ENCODE results near the gene SUGP1. TPM values are rescaled to one million over a fixed set of nuclear protein-coding genes. Genes with fewer than 3 reads are reported as not detected.

SUGP1 gene
- total RNA-seq, 1 experiment from 2014 or later = 81.3 TPM

GRCh38 chr19:19236173-19236572 is 84.1 kb downstream of the SUGP1 start:
- Mint-ChIP-seq H3K4me1 (no peaks in the 10 kb centered on the region), H3K27ac (no peak overlapping the region), H3K4me3 (no peak overlapping the region), H3K27me3 (ENCODE audit: low read depth) (peaks cover 45% of the 10 kb centered on the region), H3K9me3 (peaks cover 26% of the 10 kb centered on the region), H3K36me3 (peaks cover 4% of the 10 kb centered on the region)
- POLR2A ChIA-PET = no interaction called here
- no peak for ATAC-seq
- no peak for TF ChIP-seq KAT7 (CRISPR knock-in tag; IDR thresholded peaks at IDR 0.05; ENCODE audit: borderline replicate concordance)
- no peak for TF ChIP-seq GABPB1 (CRISPR knock-in tag; IDR thresholded peaks at IDR 0.05)
- TF ChIP-seq NR2C2 (CRISPR knock-in tag; IDR thresholded peaks at IDR 0.05) = no peak
- no peak for TF ChIP-seq PRRX2 (CRISPR knock-in tag; IDR thresholded peaks at IDR 0.05)
- no peak for TF ChIP-seq ZBTB21 (CRISPR knock-in tag; IDR thresholded peaks at IDR 0.05; ENCODE audit: borderline replicate concordance)
- no peak for TF ChIP-seq ELF4 (CRISPR knock-in tag; IDR thresholded peaks at IDR 0.05; ENCODE audit: low read depth)
- no peak for TF ChIP-seq SMAD4 (CRISPR knock-in tag; IDR thresholded peaks at IDR 0.05)
- TF ChIP-seq NFATC4 (CRISPR knock-in tag; IDR thresholded peaks at IDR 0.05) = no peak
- TF ChIP-seq ARID4B (CRISPR knock-in tag; IDR thresholded peaks at IDR 0.05; ENCODE audit: borderline replicate concordance) = no peak
- no peak for TF ChIP-seq CREB1 (CRISPR knock-in tag; IDR thresholded peaks at IDR 0.05)
- TF ChIP-seq, protein P1, sequence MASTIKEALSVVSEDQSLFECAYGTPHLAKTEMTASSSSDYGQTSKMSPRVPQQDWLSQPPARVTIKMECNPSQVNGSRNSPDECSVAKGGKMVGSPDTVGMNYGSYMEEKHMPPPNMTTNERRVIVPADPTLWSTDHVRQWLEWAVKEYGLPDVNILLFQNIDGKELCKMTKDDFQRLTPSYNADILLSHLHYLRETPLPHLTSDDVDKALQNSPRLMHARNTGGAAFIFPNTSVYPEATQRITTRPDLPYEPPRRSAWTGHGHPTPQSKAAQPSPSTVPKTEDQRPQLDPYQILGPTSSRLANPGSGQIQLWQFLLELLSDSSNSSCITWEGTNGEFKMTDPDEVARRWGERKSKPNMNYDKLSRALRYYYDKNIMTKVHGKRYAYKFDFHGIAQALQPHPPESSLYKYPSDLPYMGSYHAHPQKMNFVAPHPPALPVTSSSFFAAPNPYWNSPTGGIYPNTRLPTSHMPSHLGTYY (CRISPR knock-in tag; IDR thresholded peaks at IDR 0.05) = no peak
- no peak for DNase-seq (ENCODE audit: low spot score)
- CTCF ChIA-PET = interaction anchor here (0.9 kb wide), 1 partner anchor 11 kb away, joined by 3 read pairs; no protein-coding TSS in a partner anchor

- CTCF ChIA-PET = interaction anchor here (1.1 to 1.6 kb wide), 3 partner anchors 10 to 130 kb away, joined by 3 to 10 read pairs (median 5); no protein-coding TSS in a partner anchor
- Mint-ChIP-seq H3K4me3 (no peak overlapping the region), H3K27me3 (ENCODE audit: low read depth) (peaks cover 42% of the 10 kb centered on the region), H3K36me3 (peaks cover 4% of the 10 kb centered on the region), H3K9me3 (peaks cover 26% of the 10 kb centered on the region), H3K27ac (no peak overlapping the region), H3K4me1 (no peaks in the 10 kb centered on the region)
- POLR2A ChIA-PET = no interaction called here
- DNase-seq (ENCODE audit: low spot score) (no peak), ATAC-seq (no peak)
- TF ChIP-seq HMGXB4 (CRISPR knock-in tag; IDR thresholded peaks at IDR 0.05) (no peak), SOX15 (CRISPR knock-in tag; IDR thresholded peaks at IDR 0.05) (no peak), ZNF396 (CRISPR knock-in tag; IDR thresholded peaks at IDR 0.05; ENCODE audit: borderline replicate concordance) (no peak), GABPB1 (CRISPR knock-in tag; IDR thresholded peaks at IDR 0.05) (no peak), NFATC4 (CRISPR knock-in tag; IDR thresholded peaks at IDR 0.05) (no peak), HMGA2 (CRISPR knock-in tag; IDR thresholded peaks at IDR 0.05) (no peak), AFF4 (CRISPR knock-in tag; IDR thresholded peaks at IDR 0.05; ENCODE audit: borderline replicate concordance) (no peak)
Observed at GRCh38 chr19:19234220-19234816, 86.0 kb downstream of the SUGP1 start.
